Measurements from ENCODE around the gene TMEM269.

GRCh38 chr1:42765832-42766740 is 18.7 kb upstream of the TMEM269 start:
- peak in 3 of 4 experiments; percentile 34 to 62 (median 35) for TF ChIP-seq CTCF (IDR thresholded peaks at IDR 0.05)
- peak in 2 of 4 donors; percentile 7 to 42 for TF ChIP-seq POLR2AphosphoS5 (IDR thresholded peaks at IDR 0.05)
- no peak for TF ChIP-seq EP300 (IDR thresholded peaks at IDR 0.05)
